PC-3 (cell line): Measurements from ENCODE around the gene GPR42. TPM values are rescaled to one million over a fixed set of nuclear protein-coding genes. Genes with fewer than 3 reads are reported as not detected.
"Not testable (repeated sequence)": the region's sequence is repeated elsewhere in the genome, so short reads cannot be mapped to it uniquely, and the experiment has no call there.

Experiments used
- ATAC-seq: fragments of 200-7000 bp; cut with Tn5 transposase; 2 replicates; pipeline ENCODE4 v1.9.1; 2020; ENCODE audit warnings: mild to moderate bottlenecking, moderate library complexity
- BruUV-seq: library from RNA; stranded (reverse); fragments of 400-500 nt; replicated peaks from 2 replicates; lab custom pipeline; 2021; lab: Mats Ljungman, UMichigan
- CTCF ChIA-PET: fragments of 300-600 bp; sonication (Branson Sonifier 250); formaldehyde crosslinking; loops from one replicate; lab custom pipeline; 2022; ENCODE audit warnings: antibody characterized with exemption; lab: Charles Lee
- POLR2A ChIA-PET: fragments of 300-600 bp; sonication (Branson Sonifier 250); formaldehyde crosslinking; loops from one replicate; lab custom pipeline; 2022; ENCODE audit warnings: antibody characterized with exemption; ENCODE audit not compliant: unreplicated experiment; lab: Charles Lee
- DNase-seq: peaks from one replicate; pipeline ENCODE4 v3.0.0-alpha.2; 2015
- H2AFZ ChIP-seq: fragments of 300-600 bp; sonication (generic); 2 replicates; pipeline ENCODE4 v1.6.0; 2016; ENCODE audit warnings: antibody characterized with exemption, low read length
- H3F3A ChIP-seq: fragments of 300-600 bp; sonication (generic); one replicate; pipeline ENCODE4 v1.6.0; 2017; ENCODE audit warnings: antibody characterized with exemption, low read length, control low read depth, mild to moderate bottlenecking; ENCODE audit not compliant: unreplicated experiment
- H3K27ac ChIP-seq: fragments of 300-600 bp; sonication (generic); 2 replicates; pipeline ENCODE4 v1.5.1; 2016; ENCODE audit warnings: mild to moderate bottlenecking, low read length
- H3K27me3 ChIP-seq: fragments of 300-600 bp; sonication (generic); 2 replicates; pipeline ENCODE4 v1.6.1; 2016; ENCODE audit warnings: low read length, mixed read lengths
- H3K36me3 ChIP-seq: fragments of 300-600 bp; sonication (generic); 2 replicates; pipeline ENCODE4 v1.6.1; 2016; ENCODE audit warnings: low read depth, mixed run types, low read length, mixed read lengths
- H3K4me1 ChIP-seq: fragments of 300-600 bp; sonication (generic); 2 replicates; pipeline ENCODE4 v1.5.1; 2016; ENCODE audit warnings: low read length; ENCODE audit not compliant: insufficient read depth
- H3K4me2 ChIP-seq: fragments of 300-600 bp; sonication (generic); 2 replicates; pipeline ENCODE4 v1.6.0; 2016; ENCODE audit warnings: low read length
- H3K4me3 ChIP-seq: fragments of 300-600 bp; sonication (generic); 2 replicates; pipeline ENCODE4 v1.5.1; 2016; ENCODE audit warnings: mild to moderate bottlenecking, low read length, mixed read lengths
- H3K79me2 ChIP-seq: fragments of 300-600 bp; sonication (generic); 2 replicates; pipeline ENCODE4 v1.6.1; 2017; ENCODE audit warnings: low read length, mixed read lengths
- H3K9ac ChIP-seq: fragments of 300-600 bp; sonication (generic); 2 replicates; pipeline ENCODE4 v1.6.0; 2016; ENCODE audit warnings: mild to moderate bottlenecking, low read length
- H3K9me2 ChIP-seq: fragments of 300-600 bp; sonication (generic); replicated peaks from 2 replicates; pipeline ENCODE4 v1.6.1; 2016; ENCODE audit warnings: mixed run types, low read length, mixed read lengths
- H3K9me3 ChIP-seq: fragments of 300-600 bp; sonication (generic); 2 replicates; pipeline ENCODE4 v1.6.1; 2016; ENCODE audit warnings: low read length, mixed read lengths
- H4K20me1 ChIP-seq: fragments of 300-600 bp; sonication (generic); 2 replicates; pipeline ENCODE4 v1.6.1; 2016; ENCODE audit warnings: low read length, mixed read lengths
- CTCF ChIP-seq: fragments of 300-600 bp; sonication (generic); conservative IDR thresholded peaks from 2 replicates; pipeline ENCODE4 v1.5.1; 2017; ENCODE audit warnings: antibody characterized with exemption, low read depth, mild to moderate bottlenecking, low read length
- EZH2 ChIP-seq: fragments of 300-600 bp; sonication (generic); IDR thresholded peaks from one replicate; pipeline ENCODE4 v1.6.1; 2017; ENCODE audit warnings: antibody characterized with exemption, mild to moderate bottlenecking, low read length; ENCODE audit not compliant: unreplicated experiment
- EZH2phosphoT487 ChIP-seq: fragments of 300-600 bp; sonication (generic); IDR thresholded peaks from 2 replicates; pipeline ENCODE4 v1.6.1; 2018; ENCODE audit warnings: mild to moderate bottlenecking, antibody characterized with exemption, low read length, borderline replicate concordance
- intact Hi-C: fragments of 100-400 bp; cut with micrococcal nuclease; formaldehyde crosslinking; loops from 2 replicates; pipeline ENCODE4 v1.9.0; 2023
- total RNA-seq: library from RNA; depleted of rRNA; stranded (reverse); fragments of >200 nt; gene quantifications from 2 replicates; pipeline ENCODE4 v1.2.3, GENCODE V29; 2014

The GPR42 gene
- total RNA-seq, 1 experiment from 2014 or later: not detected

- Histone ChIP-seq H3K27me3 (no peaks in the 10 kb centered on the region), H3K36me3 (no peaks in the 10 kb centered on the region), H3K4me2 (no peak overlapping the region), H3K9ac (no peak overlapping the region), H3K4me3 (no peak overlapping the region), H3K9me3 (no peaks in the 10 kb centered on the region), H2AFZ (no peak overlapping the region), H3F3A (no peaks in the 10 kb centered on the region), H3K4me1 (no peaks in the 10 kb centered on the region), H4K20me1 (no peaks in the 10 kb centered on the region), H3K27ac (no peak overlapping the region), H3K9me2 (no peaks in the 10 kb centered on the region), H3K79me2 (no peaks in the 10 kb centered on the region)
- ChIA-PET POLR2A (no interaction called here), CTCF (no interaction called here)
- no TSS peak for BruUV-seq
- TF ChIP-seq EZH2 (no peak), CTCF (no peak), EZH2phosphoT487 (no peak)
- DNase-seq: no peak
- no peak for ATAC-seq
- intact Hi-C loops: no loop called here
Observed at GRCh38 chr19:35400773-35401100, 29.9 kb downstream of the GPR42 start.

- H3K4me2 ChIP-seq, POLR2A ChIA-PET, H3K4me3 ChIP-seq, H3K27ac ChIP-seq, H3K79me2 ChIP-seq, H3K9ac ChIP-seq, H3K36me3 ChIP-seq, BruUV-seq, H3K9me2 ChIP-seq, H3F3A ChIP-seq, H3K27me3 ChIP-seq, H3K9me3 ChIP-seq, ATAC-seq, H2AFZ ChIP-seq, H3K4me1 ChIP-seq, CTCF ChIA-PET, DNase-seq, intact Hi-C loops, H4K20me1 ChIP-seq: not testable (repeated sequence)
Observed at GRCh38 chr19:35401416-35401815, 30.5 kb downstream of the GPR42 start.

GRCh38 chr19:35403116-35403760, 32.4 kb downstream of the GPR42 start:
- Histone ChIP-seq H3K9me2 (no peaks in the 10 kb centered on the region), H3K36me3 (no peaks in the 10 kb centered on the region), H3K9ac (no peak overlapping the region), H3K27me3 (no peaks in the 10 kb centered on the region), H3K4me2 (no peak overlapping the region), H3K4me3 (no peak overlapping the region), H3K79me2 (no peaks in the 10 kb centered on the region), H3K27ac (no peak overlapping the region), H4K20me1 (no peaks in the 10 kb centered on the region), H3F3A (no peaks in the 10 kb centered on the region), H3K9me3 (no peaks in the 10 kb centered on the region), H2AFZ (no peak overlapping the region), H3K4me1 (no peaks in the 10 kb centered on the region)
- intact Hi-C loops: no loop called here
- ATAC-seq (no peak), DNase-seq (no peak)
- CTCF ChIA-PET: no interaction called here
- no TSS peak for BruUV-seq
- TF ChIP-seq EZH2phosphoT487 (no peak), EZH2 (no peak), CTCF (no peak)
- POLR2A ChIA-PET: no interaction called here
